IPS-15b (cell line): ENCODE results near the gene ADGRE2.

Experiments
- H3K27me3 ChIP-seq: one replicate; pipeline ENCODE4 v1.6.1; 2013; ENCODE audit warnings: low read length; ENCODE audit not compliant: control insufficient read depth, insufficient read depth
- H3K36me3 ChIP-seq: one replicate; pipeline ENCODE4 v1.6.1; 2013; ENCODE audit warnings: low read length; ENCODE audit not compliant: control insufficient read depth, insufficient read depth
- H3K4me1 ChIP-seq: one replicate; pipeline ENCODE4 v1.6.1; 2013; ENCODE audit warnings: mild to moderate bottlenecking, low read length; ENCODE audit not compliant: control insufficient read depth, insufficient read depth
- H3K4me3 ChIP-seq: one replicate; pipeline ENCODE4 v1.5.1; 2013; ENCODE audit warnings: low read depth, low read length
- H3K9ac ChIP-seq: one replicate; pipeline ENCODE4 v1.6.1; 2013; ENCODE audit warnings: low read depth, mild to moderate bottlenecking, low read length
- H3K9me3 ChIP-seq: one replicate; pipeline ENCODE4 v1.6.1; 2013; ENCODE audit warnings: mild to moderate bottlenecking, low read length; ENCODE audit not compliant: control insufficient read depth, insufficient read depth

ADGRE2 gene

GRCh38 chr19:14722127-14722526 is 56.2 kb downstream of the ADGRE2 start:
- no peaks in the 10 kb centered on the region for H3K27me3 ChIP-seq
- peaks cover 15% of the 10 kb centered on the region for H3K36me3 ChIP-seq
- peaks cover 35% of the 10 kb centered on the region for H3K9me3 ChIP-seq
- H3K9ac ChIP-seq = no peak overlapping the region
- no peaks in the 10 kb centered on the region for H3K4me1 ChIP-seq
- H3K4me3 ChIP-seq = no peak overlapping the region

GRCh38 chr19:14719162-14719561 is 59.2 kb downstream of the ADGRE2 start:
- Histone ChIP-seq H3K27me3 (no peaks in the 10 kb centered on the region), H3K9ac (no peak overlapping the region), H3K4me1 (no peaks in the 10 kb centered on the region), H3K36me3 (peaks cover 23% of the 10 kb centered on the region), H3K9me3 (peaks cover 40% of the 10 kb centered on the region), H3K4me3 (no peak overlapping the region)

- Histone ChIP-seq H3K4me1 (no peaks in the 10 kb centered on the region), H3K9me3 (peaks cover 40% of the 10 kb centered on the region), H3K36me3 (peaks cover 23% of the 10 kb centered on the region), H3K9ac (no peak overlapping the region), H3K4me3 (no peak overlapping the region), H3K27me3 (no peaks in the 10 kb centered on the region)
These were observed 59.7 kb downstream of the ADGRE2 start for GRCh38 chr19:14718522-14719116.

- no peak overlapping the region for H3K4me3 ChIP-seq
- H3K4me1 ChIP-seq = no peaks in the 10 kb centered on the region
- no peak overlapping the region for H3K9ac ChIP-seq
- H3K36me3 ChIP-seq = peaks cover 27% of the 10 kb centered on the region
- H3K27me3 ChIP-seq = no peaks in the 10 kb centered on the region
- H3K9me3 ChIP-seq = peaks cover 36% of the 10 kb centered on the region
These were observed 62.5 kb downstream of the ADGRE2 start for GRCh38 chr19:14715841-14716240.

- no peaks in the 10 kb centered on the region for H3K9me3 ChIP-seq
- H3K27me3 ChIP-seq = no peaks in the 10 kb centered on the region
- H3K4me3 ChIP-seq = no peak overlapping the region
- H3K9ac ChIP-seq = no peak overlapping the region
- peaks cover 20% of the 10 kb centered on the region for H3K36me3 ChIP-seq
- no peaks in the 10 kb centered on the region for H3K4me1 ChIP-seq
These were observed 73.9 kb downstream of the ADGRE2 start for GRCh38 chr19:14704450-14704849.

- H3K9ac ChIP-seq = no peak overlapping the region
- peaks cover 20% of the 10 kb centered on the region for H3K36me3 ChIP-seq
- no peak overlapping the region for H3K4me3 ChIP-seq
- H3K9me3 ChIP-seq = no peaks in the 10 kb centered on the region
- H3K27me3 ChIP-seq = no peaks in the 10 kb centered on the region
- H3K4me1 ChIP-seq = no peaks in the 10 kb centered on the region
These were observed 74.5 kb downstream of the ADGRE2 start for GRCh38 chr19:14703833-14704232.

GRCh38 chr19:14700711-14701375 is 77.5 kb downstream of the ADGRE2 start:
- Histone ChIP-seq H3K9ac (no peak overlapping the region), H3K9me3 (no peaks in the 10 kb centered on the region), H3K4me1 (no peaks in the 10 kb centered on the region), H3K4me3 (no peak overlapping the region), H3K36me3 (peaks cover 13% of the 10 kb centered on the region), H3K27me3 (no peaks in the 10 kb centered on the region)

GRCh38 chr19:14699641-14700040 is 78.7 kb downstream of the ADGRE2 start:
- Histone ChIP-seq H3K27me3 (no peaks in the 10 kb centered on the region), H3K4me1 (no peaks in the 10 kb centered on the region), H3K9me3 (no peaks in the 10 kb centered on the region), H3K36me3 (peaks cover 11% of the 10 kb centered on the region), H3K9ac (no peak overlapping the region), H3K4me3 (no peak overlapping the region)

- no peak overlapping the region for H3K9ac ChIP-seq
- H3K9me3 ChIP-seq = no peaks in the 10 kb centered on the region
- no peak overlapping the region for H3K4me3 ChIP-seq
- no peaks in the 10 kb centered on the region for H3K27me3 ChIP-seq
- H3K4me1 ChIP-seq = no peaks in the 10 kb centered on the region
- peaks cover 2% of the 10 kb centered on the region for H3K36me3 ChIP-seq
These were observed 82.9 kb downstream of the ADGRE2 start for GRCh38 chr19:14695471-14695870.

GRCh38 chr19:14694641-14695266 is 83.6 kb downstream of the ADGRE2 start:
- Histone ChIP-seq H3K9me3 (no peaks in the 10 kb centered on the region), H3K36me3 (peaks cover 2% of the 10 kb centered on the region), H3K4me1 (no peaks in the 10 kb centered on the region), H3K27me3 (no peaks in the 10 kb centered on the region), H3K4me3 (no peak overlapping the region), H3K9ac (no peak overlapping the region)

- H3K36me3 ChIP-seq = peaks cover 2% of the 10 kb centered on the region
- H3K4me1 ChIP-seq = no peaks in the 10 kb centered on the region
- H3K9me3 ChIP-seq = no peaks in the 10 kb centered on the region
- H3K27me3 ChIP-seq = no peaks in the 10 kb centered on the region
- peak within 1 kb of the TSS; percentile 94 for H3K4me3 ChIP-seq
- H3K9ac ChIP-seq = peak within 1 kb of the TSS; percentile 76
These were observed 88.5 kb downstream of the ADGRE2 start, which contains the start of gene ZNF333 for GRCh38 chr19:14689598-14690503. ZNF333 (plus strand) TSS chr19:14690048; CDS start chr19:14693492, 3,444 bp downstream.
